Measurements from ENCODE around the gene FOXJ2.

DNA sequence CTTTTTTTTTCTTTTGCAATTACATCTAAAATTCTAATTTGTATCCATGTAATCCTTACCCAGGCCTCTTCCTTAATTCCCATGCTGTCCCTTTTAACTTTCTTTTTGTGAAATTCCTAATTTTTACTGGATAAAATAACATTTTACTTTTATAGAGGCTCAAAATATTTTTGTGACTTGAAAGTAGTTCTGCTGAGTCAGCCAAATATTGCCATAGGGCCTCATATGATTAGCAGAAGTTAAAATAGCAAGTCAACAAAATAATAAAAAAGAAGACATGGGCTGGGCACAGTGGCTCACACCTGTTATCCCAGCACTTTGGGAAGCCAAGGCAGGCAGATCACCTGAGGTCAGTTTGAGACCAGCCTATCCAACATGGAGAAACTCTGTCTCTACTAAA, 31.6 kb downstream of the FOXJ2 start:
- TF ChIP-seq, protein P1, sequence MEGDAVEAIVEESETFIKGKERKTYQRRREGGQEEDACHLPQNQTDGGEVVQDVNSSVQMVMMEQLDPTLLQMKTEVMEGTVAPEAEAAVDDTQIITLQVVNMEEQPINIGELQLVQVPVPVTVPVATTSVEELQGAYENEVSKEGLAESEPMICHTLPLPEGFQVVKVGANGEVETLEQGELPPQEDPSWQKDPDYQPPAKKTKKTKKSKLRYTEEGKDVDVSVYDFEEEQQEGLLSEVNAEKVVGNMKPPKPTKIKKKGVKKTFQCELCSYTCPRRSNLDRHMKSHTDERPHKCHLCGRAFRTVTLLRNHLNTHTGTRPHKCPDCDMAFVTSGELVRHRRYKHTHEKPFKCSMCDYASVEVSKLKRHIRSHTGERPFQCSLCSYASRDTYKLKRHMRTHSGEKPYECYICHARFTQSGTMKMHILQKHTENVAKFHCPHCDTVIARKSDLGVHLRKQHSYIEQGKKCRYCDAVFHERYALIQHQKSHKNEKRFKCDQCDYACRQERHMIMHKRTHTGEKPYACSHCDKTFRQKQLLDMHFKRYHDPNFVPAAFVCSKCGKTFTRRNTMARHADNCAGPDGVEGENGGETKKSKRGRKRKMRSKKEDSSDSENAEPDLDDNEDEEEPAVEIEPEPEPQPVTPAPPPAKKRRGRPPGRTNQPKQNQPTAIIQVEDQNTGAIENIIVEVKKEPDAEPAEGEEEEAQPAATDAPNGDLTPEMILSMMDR (IDR thresholded peaks at IDR 0.05), result no peak
- no peak for TF ChIP-seq POLR2A (IDR thresholded peaks at IDR 0.05; ENCODE audit: low read depth)
- no peak for TF ChIP-seq POLR2AphosphoS5 (IDR thresholded peaks at IDR 0.05)

All from esophagus muscularis mucosa (tissue), 3 donors.